Panc1 (cell line): ENCODE results near the gene KYNU. TPM values are rescaled to one million over a fixed set of nuclear protein-coding genes. Genes with fewer than 3 reads are reported as not detected.
"Not testable (repeated sequence)": the region's sequence is repeated elsewhere in the genome, so short reads cannot be mapped to it uniquely, and the experiment has no call there.

Source experiments
- ATAC-seq: fragments of 200-7000 bp; cut with Tn5 transposase; 2 replicates; pipeline ENCODE4 v1.9.1; 2020; ENCODE audit warnings: mild to moderate bottlenecking, moderate library complexity
- BruUV-seq: library from RNA; stranded (reverse); fragments of 400-500 nt; replicated peaks from 2 replicates; lab custom pipeline; 2021; lab: Mats Ljungman, UMichigan
- CTCF ChIA-PET: fragments of 300-600 bp; sonication (Branson Sonifier 250); formaldehyde crosslinking; loops from one replicate; lab custom pipeline; 2022; ENCODE audit warnings: antibody characterized with exemption; lab: Charles Lee
- POLR2A ChIA-PET: fragments of 300-600 bp; sonication (Branson Sonifier 250); formaldehyde crosslinking; loops from one replicate; lab custom pipeline; 2022; ENCODE audit warnings: antibody characterized with exemption; lab: Charles Lee
- DNase-seq: peaks from one replicate; pipeline ENCODE4 v3.0.0-alpha.2; 2010; ENCODE audit warnings: low read depth, low spot score
- H3K27ac ChIP-seq: 2 replicates; pipeline ENCODE4 v1.5.1; 2011; ENCODE audit warnings: mild to moderate bottlenecking, low read length, inconsistent platforms
- H3K27me3 ChIP-seq: fragments of 200-500 bp; sonication (Bioruptor generic); 2 replicates; pipeline ENCODE4 v1.6.0; 2014; ENCODE audit warnings: low read length, inconsistent platforms; ENCODE audit not compliant: control insufficient read depth, insufficient read depth
- H3K36me3 ChIP-seq: fragments of 200-500 bp; sonication (Bioruptor generic); 2 replicates; pipeline ENCODE4 v1.5.1; 2014; ENCODE audit warnings: inconsistent platforms, mild to moderate bottlenecking, low read length, moderate library complexity; ENCODE audit not compliant: control insufficient read depth, insufficient read depth
- H3K4me1 ChIP-seq: 2 replicates; pipeline ENCODE4 v1.5.1; 2011; ENCODE audit warnings: inconsistent platforms, mild to moderate bottlenecking, low read length, moderate library complexity; ENCODE audit not compliant: control insufficient read depth, insufficient read depth
- H3K4me3 ChIP-seq, 2 experiments: 2 replicates each; pipeline ENCODE4 v1.5.1; 2011 to 2012; ENCODE audit warnings: low read depth in 2 of 2, low read length in 2 of 2, mild to moderate bottlenecking in 2 of 2, inconsistent platforms in 1 of 2, moderate library complexity in 1 of 2
- H3K9me3 ChIP-seq: fragments of 200-500 bp; sonication (Bioruptor generic); 2 replicates; pipeline ENCODE4 v1.5.1; 2014; ENCODE audit warnings: low read depth, mild to moderate bottlenecking, inconsistent platforms, low read length, moderate library complexity; ENCODE audit not compliant: control insufficient read depth, insufficient read depth
- POLR2AphosphoS5 ChIP-seq: IDR thresholded peaks from 2 replicates; pipeline ENCODE4 v1.6.1; 2012; ENCODE audit warnings: mild to moderate bottlenecking, low read depth, low read length, moderate library complexity
- SIN3A ChIP-seq: IDR thresholded peaks from 2 replicates; pipeline ENCODE4 v1.6.1; 2012; ENCODE audit warnings: low read depth, mild to moderate bottlenecking, low read length, moderate library complexity, borderline replicate concordance; ENCODE audit not compliant: insufficient read depth
- TCF7L2 ChIP-seq: IDR thresholded peaks from 2 replicates; pipeline ENCODE4 v1.6.1; 2011; ENCODE audit warnings: mild to moderate bottlenecking, low read depth, low read length, inconsistent platforms
- in situ Hi-C: cut with HindIII; loops from 2 replicates; pipeline ENCODE4 v1.10.0; 2016; ENCODE audit warnings: low sequenced_read_pairs, low pct_unique_long_range_greater_than_20kb
- intact Hi-C: fragments of 100-400 bp; cut with micrococcal nuclease; formaldehyde crosslinking; loops from one replicate; pipeline ENCODE4 v1.10.0; 2022; ENCODE audit not compliant: unreplicated experiment
- total RNA-seq: library from RNA; stranded (reverse); gene quantifications from one replicate; pipeline ENCODE4 v1.2.1, GENCODE V29; 2021; ENCODE audit not compliant: unreplicated experiment
- TF ChIP-seq, protein P1 (sequence below): fragments of 450-650 bp; IDR thresholded peaks from 2 replicates; pipeline ENCODE4 v1.5.1; 2017; ENCODE audit warnings: mild to moderate bottlenecking
- TF ChIP-seq, protein P2 (sequence below), 2 experiments: IDR thresholded peaks; 2 replicates each; pipeline ENCODE4 v1.6.1; 2011 to 2012; ENCODE audit warnings: low read depth in 2 of 2, control low read depth in 1 of 2, low read length in 1 of 2, mild to moderate bottlenecking in 1 of 2, moderate library complexity in 1 of 2; ENCODE audit not compliant: insufficient read depth in 1 of 2

KYNU gene
- total RNA-seq, 1 experiment from 2014 or later = not detected

DNA sequence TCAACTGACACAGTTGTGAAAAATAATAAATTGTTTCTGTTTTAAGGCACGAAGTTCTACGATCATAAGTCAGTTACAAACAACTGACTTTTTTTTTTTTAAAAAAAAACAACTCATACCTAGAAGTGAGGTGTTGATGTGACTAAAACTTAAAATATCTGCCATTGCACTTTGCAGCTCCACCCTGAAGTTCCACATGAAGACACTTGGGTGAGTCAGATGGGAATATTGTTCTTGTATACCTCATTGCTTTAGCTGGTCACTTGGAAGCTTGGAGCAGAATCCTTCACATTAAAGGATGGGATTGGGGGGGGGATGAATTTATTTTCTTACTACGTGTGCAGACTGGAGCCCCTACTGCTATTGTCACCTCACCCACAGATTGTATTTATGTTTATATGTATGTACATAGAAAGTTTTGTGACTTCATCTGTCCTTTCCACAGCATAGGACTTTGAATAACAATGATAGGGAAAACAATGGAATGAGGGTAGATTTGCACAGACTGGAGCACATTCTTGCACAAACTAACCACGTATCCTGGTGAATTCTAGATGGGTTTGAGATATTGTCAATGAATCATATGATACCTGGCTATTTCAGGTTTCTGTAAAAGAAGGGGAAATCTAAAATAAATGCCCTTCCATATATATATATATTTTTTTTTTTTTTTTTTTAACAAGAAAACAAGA, 193.9 kb downstream of the KYNU start:
- ChIA-PET CTCF (no interaction called here), POLR2A (no interaction called here)
- Histone ChIP-seq H3K9me3 (no peaks in the 10 kb centered on the region), H3K36me3 (no peaks in the 10 kb centered on the region), H3K27me3 (no peaks in the 10 kb centered on the region), H3K4me3 (no peak overlapping the region), H3K4me1 (no peaks in the 10 kb centered on the region), H3K27ac (no peak overlapping the region)
- intact Hi-C loops (no loop called here), in situ Hi-C loops (no loop called here)
- BruUV-seq = no TSS peak
- ATAC-seq = no peak
- TF ChIP-seq, protein P1, sequence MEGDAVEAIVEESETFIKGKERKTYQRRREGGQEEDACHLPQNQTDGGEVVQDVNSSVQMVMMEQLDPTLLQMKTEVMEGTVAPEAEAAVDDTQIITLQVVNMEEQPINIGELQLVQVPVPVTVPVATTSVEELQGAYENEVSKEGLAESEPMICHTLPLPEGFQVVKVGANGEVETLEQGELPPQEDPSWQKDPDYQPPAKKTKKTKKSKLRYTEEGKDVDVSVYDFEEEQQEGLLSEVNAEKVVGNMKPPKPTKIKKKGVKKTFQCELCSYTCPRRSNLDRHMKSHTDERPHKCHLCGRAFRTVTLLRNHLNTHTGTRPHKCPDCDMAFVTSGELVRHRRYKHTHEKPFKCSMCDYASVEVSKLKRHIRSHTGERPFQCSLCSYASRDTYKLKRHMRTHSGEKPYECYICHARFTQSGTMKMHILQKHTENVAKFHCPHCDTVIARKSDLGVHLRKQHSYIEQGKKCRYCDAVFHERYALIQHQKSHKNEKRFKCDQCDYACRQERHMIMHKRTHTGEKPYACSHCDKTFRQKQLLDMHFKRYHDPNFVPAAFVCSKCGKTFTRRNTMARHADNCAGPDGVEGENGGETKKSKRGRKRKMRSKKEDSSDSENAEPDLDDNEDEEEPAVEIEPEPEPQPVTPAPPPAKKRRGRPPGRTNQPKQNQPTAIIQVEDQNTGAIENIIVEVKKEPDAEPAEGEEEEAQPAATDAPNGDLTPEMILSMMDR = no peak
- no peak for TF ChIP-seq TCF7L2
- TF ChIP-seq, protein P2, sequence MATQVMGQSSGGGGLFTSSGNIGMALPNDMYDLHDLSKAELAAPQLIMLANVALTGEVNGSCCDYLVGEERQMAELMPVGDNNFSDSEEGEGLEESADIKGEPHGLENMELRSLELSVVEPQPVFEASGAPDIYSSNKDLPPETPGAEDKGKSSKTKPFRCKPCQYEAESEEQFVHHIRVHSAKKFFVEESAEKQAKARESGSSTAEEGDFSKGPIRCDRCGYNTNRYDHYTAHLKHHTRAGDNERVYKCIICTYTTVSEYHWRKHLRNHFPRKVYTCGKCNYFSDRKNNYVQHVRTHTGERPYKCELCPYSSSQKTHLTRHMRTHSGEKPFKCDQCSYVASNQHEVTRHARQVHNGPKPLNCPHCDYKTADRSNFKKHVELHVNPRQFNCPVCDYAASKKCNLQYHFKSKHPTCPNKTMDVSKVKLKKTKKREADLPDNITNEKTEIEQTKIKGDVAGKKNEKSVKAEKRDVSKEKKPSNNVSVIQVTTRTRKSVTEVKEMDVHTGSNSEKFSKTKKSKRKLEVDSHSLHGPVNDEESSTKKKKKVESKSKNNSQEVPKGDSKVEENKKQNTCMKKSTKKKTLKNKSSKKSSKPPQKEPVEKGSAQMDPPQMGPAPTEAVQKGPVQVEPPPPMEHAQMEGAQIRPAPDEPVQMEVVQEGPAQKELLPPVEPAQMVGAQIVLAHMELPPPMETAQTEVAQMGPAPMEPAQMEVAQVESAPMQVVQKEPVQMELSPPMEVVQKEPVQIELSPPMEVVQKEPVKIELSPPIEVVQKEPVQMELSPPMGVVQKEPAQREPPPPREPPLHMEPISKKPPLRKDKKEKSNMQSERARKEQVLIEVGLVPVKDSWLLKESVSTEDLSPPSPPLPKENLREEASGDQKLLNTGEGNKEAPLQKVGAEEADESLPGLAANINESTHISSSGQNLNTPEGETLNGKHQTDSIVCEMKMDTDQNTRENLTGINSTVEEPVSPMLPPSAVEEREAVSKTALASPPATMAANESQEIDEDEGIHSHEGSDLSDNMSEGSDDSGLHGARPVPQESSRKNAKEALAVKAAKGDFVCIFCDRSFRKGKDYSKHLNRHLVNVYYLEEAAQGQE (IDR thresholded peaks at IDR 0.05; ENCODE audit: insufficient read depth in 1 of 2, low read depth in 2 of 2, low read length in 1 of 2) = no peak
- TF ChIP-seq SIN3A = no peak
- TF ChIP-seq POLR2AphosphoS5 = no peak
- DNase-seq = no peak

DNA sequence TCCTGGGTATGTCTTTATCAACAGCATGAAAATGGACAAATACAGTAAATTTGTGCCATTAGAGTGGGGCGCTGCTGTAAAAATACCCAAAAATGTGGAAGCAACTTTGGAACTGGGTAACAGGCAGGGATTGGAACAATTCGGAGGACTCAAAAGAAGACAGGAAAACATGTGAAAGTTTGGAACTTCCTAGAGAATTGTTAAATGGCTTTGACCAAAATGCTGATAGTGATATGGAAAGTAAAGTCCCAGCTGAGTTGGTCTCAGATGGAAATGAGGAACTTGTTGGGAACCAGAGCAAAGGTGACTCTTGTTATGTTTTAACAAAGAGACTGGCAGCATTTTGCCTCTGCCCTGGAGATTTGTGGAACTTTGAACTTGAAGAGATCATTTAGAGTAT, 197.4 kb downstream of the KYNU start:
- H3K9me3 ChIP-seq, CTCF ChIA-PET, ATAC-seq, in situ Hi-C loops, H3K36me3 ChIP-seq, H3K4me1 ChIP-seq, H3K27me3 ChIP-seq, intact Hi-C loops, DNase-seq, POLR2A ChIA-PET, H3K27ac ChIP-seq, BruUV-seq, H3K4me3 ChIP-seq: not testable (repeated sequence)

DNA sequence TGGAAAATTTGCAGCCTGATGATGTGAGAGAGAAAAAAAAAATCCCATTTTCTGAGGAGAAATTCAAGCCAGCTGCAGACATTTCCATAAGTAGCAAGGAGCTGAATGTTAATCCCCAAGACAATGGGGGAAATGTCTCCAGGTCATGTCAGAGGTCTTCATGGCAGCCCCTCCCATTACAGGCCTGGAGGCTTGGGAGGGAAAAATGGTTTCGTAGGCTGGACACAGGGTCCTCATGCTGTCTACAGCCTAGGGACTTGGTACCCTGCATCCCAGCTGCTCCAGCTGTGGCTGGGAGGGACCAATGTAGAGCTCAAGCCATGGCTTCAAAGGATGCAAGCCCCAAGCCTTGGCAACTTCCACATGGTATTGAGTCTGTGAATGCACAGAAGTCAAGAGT, 198.2 kb downstream of the KYNU start:
- DNase-seq = no peak
- no peaks in the 10 kb centered on the region for H3K9me3 ChIP-seq
- ChIA-PET POLR2A (no interaction called here), CTCF (no interaction called here)
- ATAC-seq = no peak
- no peaks in the 10 kb centered on the region for H3K36me3 ChIP-seq
- H3K27ac ChIP-seq = no peak overlapping the region
- no peak overlapping the region for H3K4me3 ChIP-seq
- H3K4me1 ChIP-seq = no peaks in the 10 kb centered on the region
- intact Hi-C loops (no loop called here), in situ Hi-C loops (no loop called here)
- no TSS peak for BruUV-seq
- no peaks in the 10 kb centered on the region for H3K27me3 ChIP-seq
- no peak for TF ChIP-seq TCF7L2
- TF ChIP-seq, protein P1 = no peak
- TF ChIP-seq SIN3A = no peak
- TF ChIP-seq, protein P2 (IDR thresholded peaks at IDR 0.05; ENCODE audit: insufficient read depth in 1 of 2, low read depth in 2 of 2, low read length in 1 of 2) = no peak
- no peak for TF ChIP-seq POLR2AphosphoS5
